ENCODE data around the gene UBTD2. TPM values are rescaled to one million over a fixed set of nuclear protein-coding genes. Genes with fewer than 3 reads are reported as not detected.

Gene UBTD2
- total and polyA plus RNA-seq, 11 donors: 5.0 to 13.3 (median 9.7) TPM

DNA sequence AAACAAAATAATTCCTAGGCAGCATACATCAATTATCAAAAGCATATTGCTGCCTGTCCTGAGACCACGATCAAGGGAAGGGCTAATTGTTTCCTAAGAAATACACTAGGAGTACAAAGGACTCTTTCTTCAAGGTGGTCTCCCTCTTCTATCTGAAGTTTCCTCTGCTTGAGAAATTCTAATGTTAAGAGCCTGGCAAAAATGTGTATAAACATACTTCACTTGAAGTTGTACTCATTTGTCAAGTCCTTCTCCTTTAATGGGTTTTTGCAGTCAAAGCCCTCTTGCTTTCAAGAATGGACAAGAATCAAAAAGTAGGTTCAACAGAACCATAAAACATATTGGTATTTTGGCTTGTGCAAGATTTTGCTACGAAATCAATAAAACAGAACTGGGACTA is 31.1 kb downstream of the UBTD2 start:
- peaks cover 0 to 15% (median 4%) of the 10 kb centered on the region in 9 donors for H3K36me3 ChIP-seq
- TF ChIP-seq, protein P1, sequence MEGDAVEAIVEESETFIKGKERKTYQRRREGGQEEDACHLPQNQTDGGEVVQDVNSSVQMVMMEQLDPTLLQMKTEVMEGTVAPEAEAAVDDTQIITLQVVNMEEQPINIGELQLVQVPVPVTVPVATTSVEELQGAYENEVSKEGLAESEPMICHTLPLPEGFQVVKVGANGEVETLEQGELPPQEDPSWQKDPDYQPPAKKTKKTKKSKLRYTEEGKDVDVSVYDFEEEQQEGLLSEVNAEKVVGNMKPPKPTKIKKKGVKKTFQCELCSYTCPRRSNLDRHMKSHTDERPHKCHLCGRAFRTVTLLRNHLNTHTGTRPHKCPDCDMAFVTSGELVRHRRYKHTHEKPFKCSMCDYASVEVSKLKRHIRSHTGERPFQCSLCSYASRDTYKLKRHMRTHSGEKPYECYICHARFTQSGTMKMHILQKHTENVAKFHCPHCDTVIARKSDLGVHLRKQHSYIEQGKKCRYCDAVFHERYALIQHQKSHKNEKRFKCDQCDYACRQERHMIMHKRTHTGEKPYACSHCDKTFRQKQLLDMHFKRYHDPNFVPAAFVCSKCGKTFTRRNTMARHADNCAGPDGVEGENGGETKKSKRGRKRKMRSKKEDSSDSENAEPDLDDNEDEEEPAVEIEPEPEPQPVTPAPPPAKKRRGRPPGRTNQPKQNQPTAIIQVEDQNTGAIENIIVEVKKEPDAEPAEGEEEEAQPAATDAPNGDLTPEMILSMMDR (IDR thresholded peaks at IDR 0.05): no peak
- no peak for TF ChIP-seq POLR2A (IDR thresholded peaks at IDR 0.05)
- 93 to 98% (median 95%) methylated on average over 2 of the region's 2 CpGs for WGBS, 4 donors
- H3K27me3 ChIP-seq: no peaks in the 10 kb centered on the region
- intact Hi-C loops (cut with DNase I): no loop called here
- H3K9me3 ChIP-seq: peaks cover 0 to 41% (median 17%) of the 10 kb centered on the region in 12 donors
- no peak for ATAC-seq
- no peak overlapping the region for H3K4me3 ChIP-seq
- no peak for DNase-seq
- no peaks in the 10 kb centered on the region for H3K4me1 ChIP-seq
- no peak overlapping the region for H3K27ac ChIP-seq

DNA sequence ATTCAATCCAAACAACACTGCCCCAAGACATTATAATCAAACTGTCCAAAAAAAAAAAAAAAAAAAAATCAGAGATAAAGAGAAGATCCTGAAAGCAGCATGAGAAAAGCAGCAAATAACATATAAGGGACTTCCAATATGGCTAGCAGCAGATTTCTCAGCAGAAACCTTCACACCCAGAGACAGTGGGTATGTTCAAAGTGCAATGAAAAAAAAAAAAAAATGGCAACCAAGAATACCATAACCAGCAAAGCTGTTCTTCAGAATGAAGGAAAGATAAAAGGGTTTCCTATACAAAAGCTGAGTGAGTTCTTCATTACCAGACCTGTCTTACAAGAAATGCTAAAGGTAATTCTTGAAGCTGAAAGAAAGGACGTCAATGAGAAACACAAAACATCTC is 32.1 kb downstream of the UBTD2 start:
- no peak for ATAC-seq
- H3K36me3 ChIP-seq: peaks cover 0 to 15% (median 4%) of the 10 kb centered on the region in 9 donors
- H3K27me3 ChIP-seq: no peaks in the 10 kb centered on the region
- DNase-seq: no peak
- WGBS, 4 donors: 92 to 100% (median 95%) methylated on average over 1 of the region's 1 CpG
- H3K4me3 ChIP-seq: no peak overlapping the region
- H3K9me3 ChIP-seq: peaks cover 0 to 41% (median 17%) of the 10 kb centered on the region in 12 donors
- intact Hi-C loops (cut with DNase I): no loop called here
- H3K27ac ChIP-seq: no peak overlapping the region
- peaks cover 0 to under 1% (median 0%) of the 10 kb centered on the region in 12 donors for H3K4me1 ChIP-seq
- TF ChIP-seq, protein P1 (IDR thresholded peaks at IDR 0.05): no peak
- TF ChIP-seq POLR2A (IDR thresholded peaks at IDR 0.05): no peak

DNA sequence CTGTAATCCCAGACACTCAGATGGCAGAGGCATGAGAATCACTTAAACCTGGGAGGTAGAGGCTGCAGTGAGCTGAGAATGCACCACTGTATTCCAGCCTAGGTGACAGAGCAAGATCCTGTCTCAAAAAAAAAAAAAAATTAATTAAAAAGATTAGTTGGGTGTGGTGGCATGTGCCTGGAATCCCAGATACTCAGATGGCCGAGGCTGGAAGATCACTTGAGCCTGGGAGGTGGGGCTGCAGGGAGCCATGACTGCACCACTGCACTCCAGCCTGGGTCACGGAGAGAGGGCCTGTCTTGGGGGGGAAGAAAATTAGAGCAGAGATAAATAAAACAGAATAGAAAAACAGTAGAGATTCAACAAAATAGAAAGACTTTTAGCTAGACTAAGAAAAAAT is 34.9 kb downstream of the UBTD2 start:
- H3K9me3 ChIP-seq: peaks cover 0 to 41% (median 17%) of the 10 kb centered on the region in 12 donors
- no peak for TF ChIP-seq POLR2A (IDR thresholded peaks at IDR 0.05)
- TF ChIP-seq, protein P1 (IDR thresholded peaks at IDR 0.05): no peak
- ATAC-seq (no peak), DNase-seq (no peak)
- H3K36me3 ChIP-seq: peaks cover 0 to 8% (median 0%) of the 10 kb centered on the region in 9 donors
- intact Hi-C loops (cut with DNase I): no loop called here
- H3K4me1 ChIP-seq: peaks cover 0 to 12% (median 0%) of the 10 kb centered on the region in 12 donors
- H3K4me3 ChIP-seq: no peak overlapping the region
- H3K27ac ChIP-seq: no peak overlapping the region
- no peaks in the 10 kb centered on the region for H3K27me3 ChIP-seq
- 67 to 77% (median 74%) methylated on average over 2 of the region's 2 CpGs for WGBS, 4 donors

DNA sequence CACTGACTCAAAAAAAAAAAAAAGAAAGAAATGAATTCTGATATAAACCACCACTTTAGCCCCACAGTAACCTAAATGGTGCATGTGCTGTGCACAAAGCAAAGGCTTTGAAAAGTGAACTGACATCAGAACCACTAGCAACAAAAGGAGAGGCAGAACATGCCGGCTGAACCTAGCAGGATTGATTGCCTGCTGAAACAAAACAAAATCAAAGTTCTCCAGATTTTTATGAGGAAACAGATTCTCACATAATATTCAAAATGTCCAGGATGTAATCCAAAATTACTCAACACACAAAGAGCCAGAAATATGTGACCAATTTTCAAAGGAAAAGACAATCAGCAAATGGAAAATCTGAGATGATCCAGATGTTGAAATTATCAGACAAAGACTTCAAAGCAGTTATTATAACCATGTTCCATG is 37.9 kb downstream of the UBTD2 start:
- no peak for DNase-seq
- Histone ChIP-seq H3K36me3 (peaks cover 0 to 8% (median 0%) of the 10 kb centered on the region in 9 donors), H3K27me3 (no peaks in the 10 kb centered on the region), H3K4me3 (no peak overlapping the region), H3K4me1 (peaks cover 0 to 12% (median 0%) of the 10 kb centered on the region in 12 donors), H3K27ac (no peak overlapping the region), H3K9me3 (peaks cover 0 to 13% (median 2%) of the 10 kb centered on the region in 12 donors)
- WGBS, 4 donors: 63 to 76% (median 67%) methylated on average over 1 of the region's 1 CpG
- no peak for ATAC-seq
- no peak for TF ChIP-seq POLR2A (IDR thresholded peaks at IDR 0.05)
- TF ChIP-seq, protein P1 (IDR thresholded peaks at IDR 0.05): no peak
- intact Hi-C loops (cut with DNase I): no loop called here

Measured in heart left ventricle (tissue), 16 donors.